Stimulated activated CD4-positive, alpha-beta T cell treated with anti-CD3 and anti-CD28 coated beads, Interleukin-15, amount 100 ng/mL, for 24 hours (primary cell): ENCODE results near the gene KLF16.
"Not testable (repeated sequence)": the region's sequence is repeated elsewhere in the genome, so short reads cannot be mapped to it uniquely, and the experiment has no call there.

Source experiments
- DNase-seq: peaks from one replicate; pipeline ENCODE4 v3.0.0-alpha.2; 2020

The KLF16 gene

GRCh38 chr19:1863328-1863637 lies at the start of gene KLF16:
Gene KLF16 (minus strand): TSS chr19:1863579. CDS start chr19:1863497, 82 bp downstream.
- no peak for DNase-seq

- DNase-seq: no peak
Measured at GRCh38 chr19:1912760-1913505, 49.6 kb upstream of the KLF16 start.

- DNase-seq: no peak
Measured at GRCh38 chr19:1911995-1912394, 48.6 kb upstream of the KLF16 start.

GRCh38 chr19:1911098-1911497 lies 47.7 kb upstream of the KLF16 start:
- DNase-seq: no peak

- DNase-seq: no peak
Measured at GRCh38 chr19:1910177-1910576, 46.8 kb upstream of the KLF16 start.

GRCh38 chr19:1909761-1910080 lies 46.3 kb upstream of the KLF16 start:
- DNase-seq: no peak

- DNase-seq: no peak
Measured at GRCh38 chr19:1908364-1908678, 44.9 kb upstream of the KLF16 start.

GRCh38 chr19:1907563-1908363 lies 44.4 kb upstream of the KLF16 start:
- DNase-seq: no peak

GRCh38 chr19:1906985-1907562 lies 43.7 kb upstream of the KLF16 start:
- no peak for DNase-seq

- DNase-seq: no peak
Measured at GRCh38 chr19:1905863-1906375, 42.5 kb upstream of the KLF16 start.

- peak; percentile 100 for DNase-seq
Measured at GRCh38 chr19:1905110-1905862, 41.9 kb upstream of the KLF16 start, which contains the start of the genes ADAT3 and SCAMP4. Gene ADAT3 (plus strand): TSS chr19:1905399. CDS start chr19:1912048, 6,649 bp downstream. Gene SCAMP4 (plus strand): TSS chr19:1905399. CDS start chr19:1915020, 9,621 bp downstream.

- no peak for DNase-seq
Measured at GRCh38 chr19:1904860-1905109, 41.4 kb upstream of the KLF16 start.

GRCh38 chr19:1902923-1903322 lies 39.5 kb upstream of the KLF16 start:
- DNase-seq: no peak

GRCh38 chr19:1901940-1902404 lies 38.6 kb upstream of the KLF16 start:
- DNase-seq: no peak

GRCh38 chr19:1896508-1896907 lies 33.1 kb upstream of the KLF16 start:
- no peak for DNase-seq

- no peak for DNase-seq
Measured at GRCh38 chr19:1893791-1894190, 30.4 kb upstream of the KLF16 start.

- DNase-seq: no peak
Measured at GRCh38 chr19:1889907-1890306, 26.5 kb upstream of the KLF16 start.

- DNase-seq: no peak
Measured at GRCh38 chr19:1888385-1888784, 25.0 kb upstream of the KLF16 start.

GRCh38 chr19:1886360-1886759 lies 23.0 kb upstream of the KLF16 start:
- DNase-seq: not testable (repeated sequence)

- peak; percentile 96 for DNase-seq
Measured at GRCh38 chr19:1885398-1886119, 22.2 kb upstream of the KLF16 start, which contains the start of gene ABHD17A. Gene ABHD17A (minus strand): TSS chr19:1885496. CDS start chr19:1881566, 3,930 bp downstream.

- no peak for DNase-seq
Measured at GRCh38 chr19:1884719-1885334, 21.4 kb upstream of the KLF16 start.

GRCh38 chr19:1884291-1884718 lies 20.9 kb upstream of the KLF16 start:
- DNase-seq: no peak
